GM12878 (cell line): ENCODE data around the gene PAX3. TPM values are rescaled to one million over a fixed set of nuclear protein-coding genes. Genes with fewer than 3 reads are reported as not detected.

Source experiments
- ATAC-seq: fragments of 200-7000 bp; cut with Tn5 transposase; 3 replicates; pipeline ENCODE4 v1.9.1; 2020; ENCODE audit warnings: mild to moderate bottlenecking, moderate library complexity
- BruUV-seq: library from RNA; stranded (reverse); fragments of 400-500 nt; replicated peaks from 2 replicates; lab custom pipeline; 2021; lab: Mats Ljungman, UMichigan
- CTCF ChIA-PET: fragments of 300-600 bp; sonication (Branson Sonifier 250); formaldehyde crosslinking; extraction: SDS; loops from one replicate; lab custom pipeline; 2021; ENCODE audit warnings: inconsistent platforms; lab: Yijun Ruan, JAX
- POLR2A ChIA-PET: fragments of 350-600 bp; formaldehyde crosslinking; extraction: SDS; loops from one replicate; lab custom pipeline; 2021; ENCODE audit warnings: inconsistent platforms; lab: Charles Lee
- RAD21 ChIA-PET: fragments of 300-600 bp; sonication (Branson Sonifier 250); formaldehyde crosslinking; loops from one replicate; lab custom pipeline; 2023; ENCODE audit warnings: antibody characterized with exemption; ENCODE audit not compliant: unreplicated experiment; lab: Charles Lee
- SMC1A ChIA-PET: fragments of 300-600 bp; sonication (Branson Sonifier 250); formaldehyde crosslinking; loops from one replicate; lab custom pipeline; 2023; ENCODE audit not compliant: unreplicated experiment, uncharacterized antibody; lab: Charles Lee
- DNase-seq: peaks from one replicate; pipeline ENCODE4 v3.0.0-alpha.2; 2011; ENCODE audit warnings: low read depth, low spot score
- FAIRE-seq: peaks from 3 replicates; lab custom pipeline; 2011; peaks lifted over from hg19 to GRCh38; lab: Jason Lieb, UNC
- H2AFZ ChIP-seq: 2 replicates; pipeline ENCODE4 v1.6.0; 2011; ENCODE audit warnings: low read depth, low read length, control low read depth; ENCODE audit not compliant: control insufficient read depth
- H3K27ac ChIP-seq: 2 replicates; pipeline ENCODE4 v1.5.1; 2011; ENCODE audit warnings: control low read depth; ENCODE audit not compliant: control insufficient read depth, insufficient read depth
- H3K27me3 ChIP-seq, 2 experiments: replicated peaks in 1 of 2; 2 replicates each; pipeline versions ENCODE4 v1.6.0 to v1.6.1; 2011; ENCODE audit warnings: low read length in 1 of 2; ENCODE audit not compliant: control insufficient read depth in 2 of 2, insufficient read depth in 2 of 2
- H3K36me3 ChIP-seq, 2 experiments: 2 replicates each; pipeline ENCODE4 v1.5.1; 2011; ENCODE audit warnings: low read length in 1 of 2; ENCODE audit not compliant: control insufficient read depth in 2 of 2, insufficient read depth in 2 of 2
- H3K4me1 ChIP-seq: 2 replicates; pipeline ENCODE4 v1.6.1; 2011; ENCODE audit warnings: mild to moderate bottlenecking, low read length, moderate library complexity, mixed read lengths; ENCODE audit not compliant: control insufficient read depth, insufficient read depth
- H3K4me2 ChIP-seq: 2 replicates; pipeline ENCODE4 v1.6.0; 2011; ENCODE audit warnings: control low read depth; ENCODE audit not compliant: control insufficient read depth, insufficient read depth
- H3K4me3 ChIP-seq: fragments of 200-600 bp; sonication (generic); 2 replicates; pipeline ENCODE4 v1.5.1; 2016
- H3K79me2 ChIP-seq: 2 replicates; pipeline ENCODE4 v1.6.0; 2011; ENCODE audit warnings: low read length; ENCODE audit not compliant: control insufficient read depth, insufficient read depth
- H3K9ac ChIP-seq: 2 replicates; pipeline ENCODE4 v1.8.0; 2011; ENCODE audit warnings: low read length, control low read depth, mixed read lengths; ENCODE audit not compliant: control insufficient read depth, insufficient read depth
- H3K9me3 ChIP-seq: replicated peaks from 3 replicates; pipeline ENCODE4 v1.5.1; 2011; ENCODE audit warnings: mild to moderate bottlenecking, low read length; ENCODE audit not compliant: control insufficient read depth, insufficient read depth
- H4K20me1 ChIP-seq: 2 replicates; pipeline ENCODE4 v1.6.0; 2011; ENCODE audit not compliant: control insufficient read depth, insufficient read depth
- CBFB ChIP-seq: IDR thresholded peaks from 2 replicates; pipeline ENCODE4 v1.6.1; 2016; ENCODE audit warnings: antibody characterized with exemption, low read depth
- CHD1 ChIP-seq: IDR thresholded peaks from 2 replicates; pipeline ENCODE4 v1.6.1; 2012; ENCODE audit warnings: low read depth, low read length, improper control_type of control experiment
- FOXK2 ChIP-seq: fragments of 450-650 bp; IDR thresholded peaks from 2 replicates; pipeline ENCODE4 v1.6.1; 2017; ENCODE audit warnings: mild to moderate bottlenecking, moderate library complexity
- MEF2B ChIP-seq: fragments of 450-650 bp; IDR thresholded peaks from 2 replicates; pipeline ENCODE4 v1.6.1; 2018; ENCODE audit warnings: mild to moderate bottlenecking, moderate library complexity; ENCODE audit not compliant: partially characterized antibody, poor library complexity, severe bottlenecking
- MTA2 ChIP-seq: fragments of 450-650 bp; IDR thresholded peaks from 2 replicates; pipeline ENCODE4 v1.6.1; 2016; ENCODE audit warnings: low read depth, mild to moderate bottlenecking, moderate library complexity
- RB1 ChIP-seq: fragments of 450-650 bp; formaldehyde crosslinking; IDR thresholded peaks from 2 replicates; pipeline ENCODE4 v1.6.1; 2017; ENCODE audit warnings: mild to moderate bottlenecking, borderline replicate concordance
- SMAD5 ChIP-seq: IDR thresholded peaks from 2 replicates; pipeline ENCODE4 v1.6.1; 2016; ENCODE audit warnings: antibody characterized with exemption, low read depth
- TCF3 ChIP-seq: IDR thresholded peaks from 2 replicates; pipeline ENCODE4 v1.6.1; 2012; ENCODE audit warnings: low read depth, mild to moderate bottlenecking, low read length, borderline replicate concordance; ENCODE audit not compliant: insufficient read depth
- YY1 ChIP-seq: IDR thresholded peaks from 2 replicates; pipeline ENCODE4 v1.6.1; 2011; ENCODE audit warnings: low read depth, mild to moderate bottlenecking, low read length
- WGBS: methylation state at CpG from one replicate; pipeline ENCODE4 v1.1.6; 2016; ENCODE audit warnings: low lambda C conversion rate; ENCODE audit not compliant: insufficient replicate concordance, insufficient coverage; ENCODE audit errors: missing lambda C conversion rate; 5-methylcytosine and 5-hydroxymethylcytosine counted together
- in situ Hi-C: fragments of 300-500 bp; cut with MboI; formaldehyde crosslinking; loops from 9 replicates; pipeline ENCODE4 v1.14.3; 2018; ENCODE audit warnings: mixed read lengths
- intact Hi-C: fragments of 100-400 bp; cut with micrococcal nuclease; formaldehyde crosslinking; loops from one replicate; pipeline ENCODE4 v1.14.2; 2022; ENCODE audit not compliant: unreplicated experiment
- polyA plus RNA-seq, 11 experiments: library from polyadenylated mRNA; depleted of rRNA in 4 of 11; unstranded in 6 of 11; stranded (reverse) in 5 of 11; fragments of >200 nt; fragmentation: Nextera tagmentation in 4 of 11; fragmentation: Illumina TruSeq in 1 of 11; extraction: Ambion mirVana in 4 of 11; extraction: Trizol in 1 of 11; gene quantifications; 1 replicate in 1 of 11; 2 replicates in 10 of 11; pipeline versions ENCODE4 v1.2.1 to v1.2.3, GENCODE V29; 2011 to 2016; ENCODE audit warnings: inconsistent platforms in 2 of 11, missing spikeins in 2 of 11, low read depth in 1 of 11
- total RNA-seq, 4 experiments: library from RNA; depleted of rRNA in 3 of 4; stranded (reverse); fragments of >200 nt in 3 of 4; fragmentation: Illumina TruSeq in 1 of 4; extraction: Trizol in 1 of 4; gene quantifications; 2 replicates each; pipeline versions ENCODE4 v1.2.1 to v1.2.3, GENCODE V29; 2013 to 2021

Gene PAX3
- total and polyA plus RNA-seq, 10 of the 15 experiments (the other 5 are each of a cell fraction or from before 2014, with no cell fraction given): not detected

DNA sequence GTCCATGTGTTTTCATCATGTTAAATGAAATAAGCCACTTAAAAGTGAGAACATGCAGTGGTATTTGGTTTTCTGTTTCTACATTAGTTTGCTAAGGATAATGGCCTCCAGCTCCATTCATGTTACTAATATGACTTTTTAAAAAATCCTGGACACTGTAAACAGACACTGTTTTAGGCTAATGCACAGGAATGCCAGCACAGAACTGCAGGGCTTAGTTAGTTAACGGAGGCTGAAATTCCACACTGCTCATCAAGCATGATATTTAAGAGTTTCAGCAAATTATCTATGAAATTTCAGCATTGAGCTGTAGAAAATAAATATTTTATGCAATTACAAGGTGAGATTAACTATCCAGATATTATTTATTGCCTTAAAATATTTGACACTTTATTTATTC is 42.5 kb upstream of the PAX3 start:
- BruUV-seq: no TSS peak
- Histone ChIP-seq H4K20me1 (no peaks in the 10 kb centered on the region), H3K27me3 (no peaks in the 10 kb centered on the region), H3K9ac (no peak overlapping the region), H2AFZ (no peak overlapping the region), H3K27ac (no peak overlapping the region), H3K79me2 (no peaks in the 10 kb centered on the region), H3K4me1 (no peaks in the 10 kb centered on the region), H3K4me2 (no peak overlapping the region), H3K9me3 (no peaks in the 10 kb centered on the region; the same call in 2 of the 3 replicates), H3K36me3 (no peaks in the 10 kb centered on the region), H3K4me3 (no peak overlapping the region)
- 41% methylated on average over 1 of the region's 1 CpG for WGBS
- TF ChIP-seq RB1 (no peak), SMAD5 (no peak), CBFB (no peak), CHD1 (no peak), YY1 (no peak)
- DNase-seq (no peak), FAIRE-seq (no peak), ATAC-seq (no peak)
- POLR2A ChIA-PET: no interaction called here
- SMC1A ChIA-PET: no interaction called here
- CTCF ChIA-PET: interaction anchor here (0.6 kb wide), 1 partner anchor 27 kb away, joined by 7 read pairs; no protein-coding TSS in a partner anchor
- RAD21 ChIA-PET: no interaction called here
- intact Hi-C loops: no loop called here
- in situ Hi-C loops: no loop called here

- DNase-seq (no peak), FAIRE-seq (peak; percentile 31), ATAC-seq (no peak)
- no TSS peak for BruUV-seq
- no peaks in the 10 kb centered on the region for H4K20me1 ChIP-seq
- H3K4me1 ChIP-seq: no peaks in the 10 kb centered on the region
- TF ChIP-seq MTA2 (no peak), TCF3 (no peak), FOXK2 (no peak), MEF2B (no peak)
- H3K36me3 ChIP-seq: no peaks in the 10 kb centered on the region
- SMC1A ChIA-PET: interaction anchor here (0.8 kb wide), 1 partner anchor 146 kb away, joined by 3 read pairs; no protein-coding TSS in a partner anchor
- H3K79me2 ChIP-seq: no peaks in the 10 kb centered on the region
- in situ Hi-C loops: no loop called here
- intact Hi-C loops: no loop called here
- no peak overlapping the region for H2AFZ ChIP-seq
- 90% methylated on average over 1 of the region's 1 CpG for WGBS
- H3K4me2 ChIP-seq: no peak overlapping the region
- no peaks in the 10 kb centered on the region for H3K27me3 ChIP-seq
- CTCF ChIA-PET: interaction anchor here (0.6 to 1.8 kb wide), 3 partner anchors 20 to 223 kb away, joined by 3 to 5 read pairs (median 3); no protein-coding TSS in a partner anchor
- RAD21 ChIA-PET: interaction anchor here (0.9 to 1.1 kb wide), 2 partner anchors 16 to 20 kb away, joined by 3 to 4 read pairs; no protein-coding TSS in a partner anchor
- H3K4me3 ChIP-seq: no peak overlapping the region
- peaks cover 5% of the 10 kb centered on the region; the same call in 2 of the 3 replicates for H3K9me3 ChIP-seq
- H3K27ac ChIP-seq: no peak overlapping the region
- H3K9ac ChIP-seq: no peak overlapping the region
- POLR2A ChIA-PET: no interaction called here
Observed at GRCh38 chr2:222338374-222338773, 39.6 kb upstream of the PAX3 start.
